Esophagus squamous epithelium (tissue), 4 donors: ENCODE results near the gene RNF141.

Source experiments
- CTCF ChIP-seq, 6 experiments: fragments of 450-650 bp in 4 of 6; fragments of 200-600 bp in 2 of 6; sonication (generic) in 2 of 6; IDR thresholded peaks; one replicate each; pipeline ENCODE4 v1.5.1; 2016 to 2019; ENCODE audit warnings: antibody characterized with exemption in 6 of 6, mild to moderate bottlenecking in 4 of 6, moderate library complexity in 4 of 6
- POLR2A ChIP-seq, 4 donors: fragments of 450-650 bp; IDR thresholded peaks; one replicate each; pipeline ENCODE4 v1.6.1; 2017; ENCODE audit warnings: antibody characterized with exemption in 4 of 4, mild to moderate bottlenecking in 4 of 4, moderate library complexity in 3 of 4

GRCh38 chr11:10497371-10498021 lies 43.5 kb downstream of the RNF141 start:
- TF ChIP-seq CTCF (IDR thresholded peaks at IDR 0.05) (no peak), POLR2A (IDR thresholded peaks at IDR 0.05) (no peak)
